HepG2 (cell line): ENCODE results near the gene TOMM6. TPM values are rescaled to one million over a fixed set of nuclear protein-coding genes. Genes with fewer than 3 reads are reported as not detected.

Experiments used
- FOSL2 ChIP-seq: sonication (generic); formaldehyde crosslinking; IDR thresholded peaks from 2 replicates; pipeline ENCODE4 v1.4.0; 2020; ENCODE audit warnings: missing genetic modification reagents
- FOXJ3 ChIP-seq: sonication (generic); formaldehyde crosslinking; IDR thresholded peaks from 2 replicates; pipeline ENCODE4 v1.4.0; 2020; ENCODE audit warnings: missing genetic modification reagents, mild to moderate bottlenecking, borderline replicate concordance
- HOMEZ ChIP-seq: IDR thresholded peaks from 2 replicates; pipeline ENCODE4 v1.6.1; 2016; ENCODE audit warnings: low read depth
- IKZF5 ChIP-seq: IDR thresholded peaks from 2 replicates; pipeline ENCODE4 v1.6.1; 2018; ENCODE audit warnings: missing genetic modification reagents, mild to moderate bottlenecking, missing compliant biosample characterization
- JUND ChIP-seq: sonication (generic); formaldehyde crosslinking; IDR thresholded peaks from 2 replicates; pipeline ENCODE4 v1.8.0; 2022; ENCODE audit warnings: mild to moderate bottlenecking, missing genetic modification reagents
- KLF12 ChIP-seq: sonication (generic); formaldehyde crosslinking; IDR thresholded peaks from 2 replicates; pipeline ENCODE4 v1.4.0; 2020; ENCODE audit warnings: missing genetic modification reagents, borderline replicate concordance
- MIER3 ChIP-seq: IDR thresholded peaks from 2 replicates; pipeline ENCODE4 v1.6.1; 2016; ENCODE audit warnings: missing compliant biosample characterization, borderline replicate concordance
- MXD3 ChIP-seq: IDR thresholded peaks from 2 replicates; pipeline ENCODE4 v1.6.1; 2016; ENCODE audit warnings: mild to moderate bottlenecking, missing biosample characterization, missing genetic modification reagents
- RBM22 ChIP-seq: fragments of 200-400 bp; formaldehyde crosslinking; optimal IDR thresholded peaks from 2 replicates; pipeline ENCODE3; 2017; ENCODE audit warnings: mild to moderate bottlenecking, low read length, moderate library complexity
- RXRB ChIP-seq: IDR thresholded peaks from 2 replicates; pipeline ENCODE4 v1.6.1; 2016; ENCODE audit warnings: borderline replicate concordance, missing genetic modification reagents, missing compliant biosample characterization
- SOX13 ChIP-seq, 3 experiments: fragments of 450-650 bp in 1 of 3; sonication (generic) in 1 of 3; formaldehyde crosslinking in 1 of 3; IDR thresholded peaks in 2 of 3; conservative IDR thresholded peaks in 1 of 3; 2 replicates each; pipeline versions ENCODE4 v1.5.0 to v1.6.1; 2016 to 2020; ENCODE audit warnings: antibody characterized with exemption in 1 of 3, mild to moderate bottlenecking in 1 of 3, missing compliant biosample characterization in 1 of 3, missing genetic modification reagents in 1 of 3, moderate library complexity in 1 of 3
- TAF1 ChIP-seq: sonication (generic); formaldehyde crosslinking; IDR thresholded peaks from 2 replicates; pipeline ENCODE4 v1.4.0; 2020; ENCODE audit warnings: missing genetic modification reagents
- TCF12 ChIP-seq, 2 experiments: fragments of 450-650 bp in 1 of 2; sonication (generic) in 1 of 2; formaldehyde crosslinking in 1 of 2; IDR thresholded peaks; 2 replicates each; pipeline versions ENCODE4 v1.6.1 to v1.8.0; 2017 to 2022; ENCODE audit warnings: antibody characterized with exemption in 1 of 2, mild to moderate bottlenecking in 1 of 2, missing genetic modification reagents in 1 of 2, moderate library complexity in 1 of 2
- UBTF ChIP-seq: sonication (generic); formaldehyde crosslinking; IDR thresholded peaks from 2 replicates; pipeline ENCODE4 v1.4.0; 2020; ENCODE audit warnings: mild to moderate bottlenecking, missing genetic modification reagents
- WIZ ChIP-seq: sonication (generic); formaldehyde crosslinking; IDR thresholded peaks from 2 replicates; pipeline ENCODE4 v1.5.1; 2020; ENCODE audit warnings: mild to moderate bottlenecking, missing genetic modification reagents
- YEATS2 ChIP-seq: sonication (generic); formaldehyde crosslinking; IDR thresholded peaks from 2 replicates; pipeline ENCODE4 v1.4.0; 2020; ENCODE audit warnings: missing genetic modification reagents, borderline replicate concordance
- ZNF543 ChIP-seq: sonication (generic); formaldehyde crosslinking; IDR thresholded peaks from 2 replicates; pipeline ENCODE4 v1.4.0; 2020; ENCODE audit warnings: mild to moderate bottlenecking, missing genetic modification reagents
- ZNF546 ChIP-seq: sonication (generic); formaldehyde crosslinking; conservative IDR thresholded peaks from 2 replicates; pipeline ENCODE4 v1.8.1; 2023; ENCODE audit warnings: mild to moderate bottlenecking, missing genetic modification reagents
- ZNF674 ChIP-seq: sonication (generic); formaldehyde crosslinking; IDR thresholded peaks from 2 replicates; pipeline ENCODE4 v1.5.0; 2020; ENCODE audit warnings: low read depth, mild to moderate bottlenecking, missing genetic modification reagents
- ZNF724P ChIP-seq: sonication (generic); formaldehyde crosslinking; IDR thresholded peaks from 2 replicates; pipeline ENCODE4 v1.8.0; 2022; ENCODE audit warnings: missing genetic modification reagents, borderline replicate concordance
- ZNF747 ChIP-seq: sonication (generic); formaldehyde crosslinking; IDR thresholded peaks from 2 replicates; pipeline ENCODE4 v1.8.1; 2023; ENCODE audit warnings: missing genetic modification reagents, mild to moderate bottlenecking, borderline replicate concordance
- ZNF839 ChIP-seq: sonication (generic); formaldehyde crosslinking; IDR thresholded peaks from 2 replicates; pipeline ENCODE4 v1.4.0; 2020; ENCODE audit warnings: missing genetic modification reagents, mild to moderate bottlenecking, borderline replicate concordance
- ZSCAN29 ChIP-seq: sonication (generic); formaldehyde crosslinking; conservative IDR thresholded peaks from 2 replicates; pipeline ENCODE4 v1.4.0; 2020; ENCODE audit warnings: mild to moderate bottlenecking, missing genetic modification reagents
- polyA plus RNA-seq, 8 experiments: library from polyadenylated mRNA; depleted of rRNA in 3 of 8; stranded (reverse) in 7 of 8; unstranded in 1 of 8; fragments of >200 nt; fragmentation: Illumina TruSeq in 4 of 8; extraction: Trizol in 4 of 8; gene quantifications; 2 replicates each; pipeline versions ENCODE4 v1.2.1 to v1.2.3, GENCODE V29; 2011 to 2016; ENCODE audit warnings: low read depth in 4 of 8, missing spikeins in 1 of 8, mixed read lengths in 1 of 8; ENCODE audit not compliant: insufficient read depth in 1 of 8
- total RNA-seq, 5 experiments: library from RNA; depleted of rRNA; stranded (reverse); fragments of >200 nt; fragmentation: Illumina TruSeq; extraction: Trizol; gene quantifications; 2 replicates each; pipeline ENCODE4 v1.2.3, GENCODE V29; 2016; ENCODE audit warnings: low read depth in 1 of 5

TOMM6 gene
- total and polyA plus RNA-seq, 2 of the 13 experiments (the other 11 are each of a cell fraction or from before 2014, with no cell fraction given), result 320 to 321 TPM

GRCh38 chr6:41787219-41787917 lies at the start of gene TOMM6 (continued):
- TF ChIP-seq ZNF839 (CRISPR knock-in tag) (no peak), KLF12 (CRISPR knock-in tag) (0 out of 2 replicates have a peak, but pooled peaks have one; percentile 57), HOMEZ (CRISPR knock-in tag) (peak; percentile 58; the same call in 1 of the 2 replicates), ZNF724P (CRISPR knock-in tag) (0 out of 2 replicates have a peak, but pooled peaks have one; percentile 81), ZNF674 (CRISPR knock-in tag) (peak; percentile 60; the same call in 1 of the 2 replicates), UBTF (peak; percentile 89), IKZF5 (CRISPR knock-in tag) (peak; percentile 97), TCF12 (IDR thresholded peaks at IDR 0.05) (no peak), TCF12 (CRISPR knock-in tag; IDR thresholded peaks at IDR 0.05) (peak; percentile 9; the same call in 1 of the 2 replicates), ZNF546 (no peak), YEATS2 (CRISPR knock-in tag) (peak; percentile 97; the same call in 1 of the 2 replicates), RBM22 (peak; percentile 89), TAF1 (CRISPR knock-in tag) (peak; percentile 96), MXD3 (CRISPR knock-in tag) (peak; percentile 97), ZSCAN29 (CRISPR knock-in tag) (0 out of 2 replicates have a peak, but pooled peaks have one; percentile 9), JUND (CRISPR knock-in tag) (no peak), FOXJ3 (CRISPR knock-in tag) (peak; percentile 58; the same call in 1 of the 2 replicates), RXRB (CRISPR knock-in tag) (peak; percentile 79; the same call in 1 of the 2 replicates), WIZ (CRISPR knock-in tag) (peak; percentile 29; the same call in 1 of the 2 replicates), FOSL2 (CRISPR knock-in tag) (peak; percentile 55), MIER3 (CRISPR knock-in tag) (peak; percentile 93), ZNF543 (CRISPR knock-in tag) (no peak; the same call in 1 of the 2 replicates), ZNF747 (CRISPR knock-in tag) (peak; percentile 94), SOX13 (IDR thresholded peaks at IDR 0.05) (no peak), SOX13 (CRISPR knock-in tag; conservative IDR thresholded peaks at IDR 0.05 in 1 of 2, IDR thresholded peaks at IDR 0.05 in 1 of 2) (peak in 1 of 2 experiments; percentile 68; a peak in 3 of 4 replicates)
